GM21737 (cell line): Measurements from ENCODE around the gene TOE1.

Experiments
- ATAC-seq: cut with Tn5 transposase; IDR thresholded peaks from one replicate; pipeline ENCODE4 v1.9.1; 2021; ENCODE audit warnings: mild to moderate bottlenecking, moderate library complexity; ENCODE audit not compliant: unreplicated experiment

Gene TOE1

DNA sequence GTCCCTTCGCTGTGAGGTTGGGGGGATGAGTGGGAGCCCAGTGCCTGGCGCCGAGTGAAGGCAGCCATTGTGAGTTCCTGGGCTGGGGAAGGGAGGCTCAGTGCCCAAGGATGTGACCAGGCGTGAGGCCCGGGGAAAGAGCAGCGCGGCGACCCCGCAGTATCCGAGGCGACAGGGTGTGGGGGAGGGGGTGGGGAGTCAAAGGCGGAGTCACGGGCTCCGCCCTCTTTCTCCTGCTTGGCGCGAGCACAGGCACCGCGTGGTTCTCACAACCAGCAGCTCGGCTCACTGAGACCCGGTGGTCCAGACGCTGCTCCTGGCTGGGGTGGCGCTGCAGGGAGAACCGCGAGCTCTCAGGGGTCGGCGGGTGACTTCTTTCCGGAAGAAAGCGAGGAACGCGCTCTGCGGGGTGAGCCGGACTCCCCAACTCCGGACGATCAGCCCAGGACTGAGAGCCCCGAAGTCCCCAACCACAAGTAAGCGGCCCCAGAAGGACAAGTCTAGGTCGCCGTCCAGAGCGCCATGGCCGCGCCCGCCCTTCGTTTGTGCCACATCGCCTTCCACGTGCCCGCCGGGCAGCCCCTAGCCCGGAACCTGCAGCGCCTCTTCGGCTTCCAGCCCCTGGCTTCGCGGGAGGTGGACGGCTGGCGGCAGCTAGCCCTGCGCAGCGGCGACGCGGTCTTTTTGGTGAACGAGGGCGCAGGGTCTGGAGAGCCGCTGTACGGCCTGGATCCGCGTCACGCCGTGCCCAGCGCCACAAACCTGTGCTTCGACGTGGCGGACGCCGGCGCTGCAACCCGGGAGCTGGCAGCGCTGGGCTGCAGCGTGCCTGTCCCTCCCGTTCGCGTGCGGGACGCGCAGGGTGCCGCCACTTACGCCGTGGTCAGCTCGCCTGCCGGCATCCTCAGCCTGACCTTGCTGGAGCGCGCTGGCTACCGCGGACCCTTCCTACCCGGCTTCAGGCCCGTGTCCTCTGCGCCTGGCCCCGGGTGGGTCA is 13.0 kb upstream of the TOE1 start, which contains the start of gene HPDL:
HPDL (plus strand) TSS at position 269 of the 997 bp plus-strand sequence; CDS start at position 523, 254 bp downstream.
- ATAC-seq: no peak

DNA sequence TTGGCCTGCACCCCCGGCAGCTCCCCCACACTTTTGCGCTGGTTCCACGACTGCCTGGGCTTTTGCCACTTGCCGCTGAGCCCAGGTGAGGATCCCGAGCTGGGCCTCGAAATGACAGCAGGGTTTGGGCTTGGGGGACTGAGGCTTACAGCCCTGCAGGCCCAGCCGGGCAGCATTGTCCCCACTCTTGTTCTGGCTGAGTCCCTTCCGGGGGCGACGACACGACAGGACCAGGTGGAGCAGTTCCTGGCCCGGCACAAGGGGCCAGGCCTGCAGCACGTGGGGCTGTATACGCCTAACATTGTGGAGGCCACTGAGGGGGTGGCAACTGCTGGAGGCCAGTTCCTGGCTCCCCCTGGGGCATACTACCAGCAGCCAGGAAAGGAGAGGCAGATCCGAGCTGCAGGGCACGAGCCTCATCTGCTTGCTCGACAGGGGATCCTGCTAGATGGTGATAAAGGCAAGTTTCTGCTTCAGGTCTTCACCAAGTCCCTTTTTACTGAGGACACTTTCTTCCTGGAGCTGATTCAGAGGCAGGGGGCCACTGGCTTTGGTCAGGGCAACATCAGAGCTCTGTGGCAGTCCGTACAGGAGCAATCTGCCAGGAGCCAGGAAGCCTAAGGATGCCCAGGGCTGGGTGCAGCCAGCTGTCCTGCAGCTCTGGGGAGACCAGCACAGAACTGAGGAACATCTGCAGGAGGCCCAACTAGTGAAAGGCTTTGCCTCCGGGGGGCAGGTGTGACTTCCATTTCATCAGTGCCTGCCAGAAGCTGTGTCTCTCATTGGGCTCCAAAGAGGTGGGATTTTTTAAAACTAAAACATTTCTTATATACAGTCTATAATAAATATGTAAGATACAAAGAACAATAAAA is 12.1 kb upstream of the TOE1 start:
- ATAC-seq: no peak

DNA sequence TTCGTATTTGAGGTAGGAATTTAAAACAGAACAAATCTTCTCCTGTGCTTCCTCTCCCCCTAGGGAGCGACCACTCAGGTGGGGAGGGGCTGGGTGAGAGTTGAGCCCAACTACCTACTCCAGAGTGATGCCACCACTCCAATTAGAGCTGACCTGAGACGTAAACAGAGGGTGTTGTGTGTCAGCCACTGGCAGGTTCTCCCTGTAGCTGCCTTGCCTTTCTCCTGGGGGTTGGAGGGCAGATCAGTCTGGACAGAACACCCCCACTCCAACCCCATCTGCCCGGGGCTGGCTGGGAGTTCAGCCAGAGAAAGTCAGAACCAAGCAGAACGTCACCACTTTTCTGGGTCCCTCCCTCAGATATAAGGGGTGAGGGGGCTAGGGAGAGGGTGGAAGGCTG is 11.3 kb upstream of the TOE1 start:
- no peak for ATAC-seq

DNA sequence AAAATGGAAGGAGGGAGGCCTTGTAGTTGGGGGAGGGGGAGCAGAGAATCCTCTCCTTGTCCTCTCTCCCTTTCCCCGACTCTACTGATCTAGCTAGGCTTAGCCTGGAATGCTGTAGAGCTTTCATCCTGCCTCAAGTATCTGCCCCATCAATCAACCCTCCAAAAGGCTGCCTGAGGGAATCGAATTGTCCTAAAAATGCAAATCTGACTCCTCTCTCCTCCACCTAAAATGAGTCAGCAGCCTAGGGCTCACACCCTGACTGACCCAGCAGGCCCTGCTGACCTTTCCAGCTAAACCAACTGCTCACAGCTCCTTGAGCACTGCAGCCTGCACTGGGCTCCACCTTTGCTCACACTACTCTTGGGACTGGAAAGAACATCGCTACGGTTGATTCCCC is 10.5 kb upstream of the TOE1 start:
- ATAC-seq: no peak

DNA sequence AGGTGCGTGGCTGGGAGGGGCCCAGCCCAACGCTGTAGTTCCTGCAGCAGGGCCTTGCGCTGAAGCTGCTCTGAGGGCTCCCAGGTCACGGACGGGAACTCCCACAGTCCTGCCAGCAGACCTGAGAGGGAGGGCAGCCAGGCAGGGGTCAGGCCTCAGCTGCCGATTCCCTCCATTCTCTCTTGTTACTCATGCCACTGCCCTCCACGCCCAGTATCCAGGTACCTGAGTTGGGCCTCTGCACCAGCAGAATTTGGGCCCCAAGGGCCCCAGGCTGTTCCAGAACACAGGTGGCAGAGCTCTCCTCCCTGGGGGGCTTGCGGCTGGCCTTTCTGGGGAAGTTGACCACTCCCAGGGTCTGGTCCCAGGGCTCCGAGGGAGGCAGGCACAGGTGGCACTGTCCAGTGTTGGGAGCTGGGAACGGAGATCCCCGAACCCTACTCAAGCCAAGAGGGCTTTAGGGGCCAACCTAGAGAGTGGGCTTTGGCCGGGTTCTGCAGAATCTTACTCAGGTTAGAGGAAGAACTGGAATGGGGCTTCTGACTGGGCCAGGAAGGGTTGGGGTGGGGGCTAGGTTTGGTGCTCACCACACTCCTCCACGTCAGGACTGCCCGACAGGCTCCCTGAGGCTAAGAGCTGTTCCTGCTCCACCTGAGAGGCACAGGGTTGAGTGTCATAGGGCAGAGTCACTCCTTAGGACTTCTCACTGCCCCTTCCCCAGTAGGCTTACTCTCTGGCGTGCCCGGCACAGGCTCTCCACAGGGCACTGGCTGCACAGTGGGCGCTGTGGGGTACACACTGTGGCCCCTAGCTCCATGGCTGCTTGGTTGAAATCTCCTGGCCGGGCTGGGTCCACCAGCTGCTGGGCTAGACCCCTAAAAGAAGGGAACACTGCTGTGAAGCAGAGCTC is 8.3 kb upstream of the TOE1 start:
- ATAC-seq: no peak

DNA sequence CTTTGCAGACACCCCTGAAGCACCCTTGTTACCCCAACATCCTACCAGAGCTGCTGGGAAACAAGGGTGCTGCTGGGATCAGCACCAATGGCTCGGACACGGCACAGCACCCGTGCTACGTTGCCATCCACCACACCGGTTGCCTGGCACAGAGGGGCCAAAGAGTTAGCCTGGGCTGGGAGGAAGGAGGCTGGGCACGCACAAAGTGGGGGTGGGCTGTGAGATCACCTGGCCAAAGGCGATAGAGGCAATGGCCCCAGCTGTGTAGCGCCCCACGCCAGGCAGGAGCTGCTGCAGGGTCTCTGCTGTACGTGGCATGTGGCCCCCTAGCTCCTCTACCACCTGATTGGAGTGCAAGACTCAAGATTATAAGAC is 7.6 kb upstream of the TOE1 start:
- ATAC-seq: no peak

DNA sequence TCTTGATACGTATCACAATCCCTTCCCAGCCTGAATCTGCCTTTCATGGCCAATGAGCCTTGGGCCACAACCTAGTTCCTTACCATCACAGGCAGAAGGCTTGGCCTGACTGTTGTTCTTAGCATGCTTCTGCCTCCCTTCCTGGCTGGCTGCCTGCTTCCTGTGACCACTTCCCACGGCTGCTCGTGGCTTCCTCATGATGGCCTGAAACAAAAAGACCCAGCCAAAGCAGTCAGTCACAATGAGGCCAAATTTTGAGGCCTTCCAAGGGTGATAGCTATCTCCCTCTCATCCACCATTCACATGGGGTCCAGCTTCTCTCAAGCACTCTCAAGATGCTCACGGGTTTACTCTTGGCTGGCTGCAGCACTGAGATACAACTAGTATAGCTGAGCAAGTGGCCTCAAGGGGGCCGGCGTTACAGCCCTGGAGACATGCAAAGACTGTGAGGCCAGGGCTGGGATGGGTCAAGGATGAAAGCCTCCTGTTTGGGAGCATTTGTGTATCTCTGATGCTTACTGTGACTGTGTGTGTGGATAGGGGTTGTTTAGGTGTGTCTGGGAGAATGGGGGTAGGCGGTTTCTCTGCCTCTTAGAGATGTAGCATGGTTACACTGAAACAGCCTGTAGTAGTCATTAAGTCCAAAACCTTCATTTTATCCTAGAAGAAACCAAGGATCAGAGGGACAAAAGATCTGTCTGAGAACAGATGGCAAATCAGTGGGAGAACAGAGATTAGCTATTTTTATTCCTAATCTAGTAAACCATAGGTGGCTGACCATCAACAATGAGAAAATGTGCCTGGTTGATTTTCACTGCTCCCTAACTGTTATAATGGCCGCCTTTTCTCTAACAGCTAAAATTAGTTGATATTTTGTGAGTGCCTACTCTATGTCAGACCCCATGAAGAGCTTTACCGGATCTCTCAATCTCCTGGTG is 5.4 kb upstream of the TOE1 start:
- no peak for ATAC-seq

DNA sequence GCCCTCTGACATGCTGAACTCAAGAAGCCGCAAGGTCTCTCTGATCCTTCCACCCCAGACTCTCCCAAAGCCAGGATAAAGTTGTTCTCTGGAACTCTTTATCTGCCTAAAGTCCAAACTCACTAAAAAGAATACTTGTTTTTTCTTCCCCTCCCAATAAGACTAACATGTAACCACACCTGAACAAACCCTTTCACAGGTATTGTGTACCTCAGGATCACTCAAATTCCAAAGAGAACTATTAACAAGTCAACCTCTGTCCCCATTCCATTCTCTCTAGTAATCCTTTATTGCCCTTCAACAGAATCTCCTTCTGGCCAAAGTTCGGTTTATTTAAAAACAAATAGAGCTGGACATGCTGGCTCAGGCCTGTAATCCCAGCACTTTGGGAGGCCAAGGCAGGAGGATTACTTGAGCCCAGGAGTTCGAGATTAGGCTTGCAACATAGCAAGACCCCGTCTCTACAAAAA is 4.1 kb upstream of the TOE1 start:
- no peak for ATAC-seq

DNA sequence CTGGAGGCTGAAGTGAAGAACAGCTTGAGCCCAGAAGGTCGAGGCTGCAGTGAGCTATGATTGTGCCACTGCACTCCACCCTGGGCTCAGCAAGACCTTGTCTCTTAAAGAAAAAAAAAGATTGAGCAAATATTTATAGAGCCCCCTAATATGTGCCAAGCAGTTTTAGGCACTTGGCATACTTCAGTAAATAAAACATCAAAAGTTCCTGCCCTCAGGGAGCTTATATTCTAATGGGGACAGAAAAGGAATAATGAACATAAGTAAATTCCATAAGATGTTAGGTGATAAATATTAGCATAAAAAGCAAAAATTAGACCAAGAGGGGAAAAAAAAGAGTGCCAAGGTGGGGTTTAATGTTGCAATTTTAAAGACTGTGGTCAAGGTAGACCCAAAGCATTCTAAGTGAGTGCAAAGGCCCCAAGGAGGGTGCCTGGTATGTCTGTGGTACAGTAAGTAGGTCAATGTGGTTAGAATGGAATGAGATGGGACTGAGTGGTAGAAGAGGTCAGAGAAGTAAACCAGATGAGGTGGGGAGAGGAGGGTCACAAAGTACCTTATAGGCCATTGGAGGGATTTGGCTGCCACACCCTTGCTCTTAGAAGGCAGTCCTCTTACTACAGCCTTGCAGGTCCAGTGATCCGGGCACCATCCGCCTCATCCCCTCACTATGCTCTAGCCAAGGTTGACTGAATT is 2.2 kb upstream of the TOE1 start:
- no peak for ATAC-seq

DNA sequence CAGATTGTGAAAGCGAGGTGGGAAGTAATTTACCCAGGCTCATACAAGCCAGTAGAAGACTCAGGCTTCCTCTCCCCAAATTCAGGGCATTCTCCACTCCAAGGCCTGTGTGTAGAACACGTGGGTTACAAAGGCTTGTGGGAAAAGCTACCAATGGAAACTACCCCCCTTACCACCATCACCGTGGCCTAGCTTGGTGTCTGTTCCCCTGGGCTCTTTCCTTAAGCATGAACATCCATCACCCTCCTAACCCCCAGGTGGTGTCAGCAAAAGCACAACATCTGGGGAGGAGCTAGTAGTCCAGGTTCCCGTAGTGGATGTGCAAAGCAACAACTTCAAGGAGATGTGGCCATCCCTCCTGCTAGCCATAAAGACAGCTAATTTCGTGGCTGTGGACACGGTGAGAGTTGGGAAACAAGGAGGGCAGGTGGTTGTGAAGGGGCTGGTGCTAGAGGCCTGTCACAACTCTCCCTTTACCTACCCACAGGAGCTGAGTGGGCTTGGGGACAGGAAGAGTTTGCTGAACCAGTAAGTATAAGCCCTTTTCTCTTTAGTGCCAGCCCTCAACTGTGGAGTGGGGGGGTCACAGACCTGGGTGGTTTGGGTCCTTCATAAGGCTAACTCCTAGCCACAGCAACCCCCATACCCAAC is 971 bp downstream of the TOE1 start:
- no peak for ATAC-seq

DNA sequence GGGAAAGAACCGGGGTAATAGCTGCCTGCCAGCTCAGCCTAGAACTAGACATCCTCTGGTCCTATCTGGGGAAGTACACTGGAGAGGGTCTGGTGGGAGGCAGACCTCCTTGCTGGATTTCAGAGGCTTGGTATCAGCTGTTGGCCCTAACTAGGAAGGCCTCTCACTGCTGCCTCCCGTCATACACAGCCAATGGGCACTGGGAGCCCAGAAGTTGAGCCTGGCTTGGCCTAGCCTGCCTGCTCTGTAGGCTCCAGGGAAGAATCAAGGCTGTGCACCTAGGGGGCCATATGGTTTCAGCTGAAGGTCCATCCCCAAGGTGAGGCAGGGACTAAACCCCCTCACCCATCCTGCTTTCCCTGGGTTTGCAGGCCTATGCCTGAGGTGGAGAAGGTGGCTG is 4.5 kb downstream of the TOE1 start:
- no peak for ATAC-seq

DNA sequence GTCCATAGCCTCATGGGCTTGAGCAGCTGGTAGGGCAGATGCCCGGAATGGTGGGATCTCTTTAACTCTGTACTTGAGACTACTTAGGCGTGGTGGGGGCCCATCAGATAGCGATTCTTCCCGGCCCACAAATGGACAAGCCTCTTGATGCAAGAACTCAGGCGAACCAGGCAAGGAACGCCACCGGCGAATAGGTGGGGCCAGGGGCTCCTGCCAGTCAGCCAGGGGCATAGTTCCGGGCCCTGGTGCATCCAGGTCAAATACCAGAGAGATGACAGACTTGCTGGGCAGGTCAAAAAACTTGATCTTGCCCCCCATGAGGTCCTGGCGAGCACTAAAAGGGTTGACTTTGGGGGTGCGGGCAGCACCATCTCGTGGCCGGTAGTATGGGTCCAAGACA is 5.0 kb downstream of the TOE1 start:
- no peak for ATAC-seq

DNA sequence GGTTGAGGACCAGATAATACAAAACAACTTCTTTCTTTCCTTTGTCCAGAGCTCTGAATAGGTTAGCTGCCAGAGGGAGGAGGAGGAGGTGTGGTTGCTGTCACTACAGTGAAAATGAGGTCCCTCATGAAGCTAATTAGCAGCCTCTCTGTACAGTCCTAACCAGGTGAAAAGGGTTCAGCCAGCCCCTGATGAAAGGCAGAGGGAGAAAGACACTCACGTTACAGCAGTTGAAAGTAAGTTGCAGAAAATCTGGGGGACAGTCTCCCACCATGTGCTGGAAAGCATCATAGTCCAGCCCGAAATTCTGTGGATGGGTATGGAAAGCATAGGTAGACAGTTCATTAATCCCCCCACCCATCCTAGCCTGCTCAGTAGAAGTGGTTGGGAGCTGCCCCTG is 6.5 kb downstream of the TOE1 start:
- ATAC-seq: no peak

DNA sequence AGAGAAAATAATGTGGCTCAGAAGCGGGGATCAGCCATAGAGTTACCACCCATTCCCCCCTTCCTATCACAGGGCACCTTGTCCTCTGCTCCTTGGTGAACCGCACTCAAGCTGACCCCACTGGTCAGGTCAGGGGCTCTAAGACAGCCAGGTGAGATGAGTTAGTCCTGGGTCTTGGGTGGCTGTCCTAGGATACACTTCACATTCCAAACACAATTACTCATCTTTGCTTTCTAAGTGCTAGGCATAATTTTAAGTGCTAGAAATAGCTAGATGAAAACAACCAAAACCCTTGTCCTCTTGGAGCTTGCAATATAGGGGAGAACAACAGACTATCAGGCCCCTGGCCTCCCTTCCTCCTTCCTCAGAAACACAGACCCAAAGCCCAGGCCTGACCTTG is 8.1 kb downstream of the TOE1 start:
- ATAC-seq: no peak

DNA sequence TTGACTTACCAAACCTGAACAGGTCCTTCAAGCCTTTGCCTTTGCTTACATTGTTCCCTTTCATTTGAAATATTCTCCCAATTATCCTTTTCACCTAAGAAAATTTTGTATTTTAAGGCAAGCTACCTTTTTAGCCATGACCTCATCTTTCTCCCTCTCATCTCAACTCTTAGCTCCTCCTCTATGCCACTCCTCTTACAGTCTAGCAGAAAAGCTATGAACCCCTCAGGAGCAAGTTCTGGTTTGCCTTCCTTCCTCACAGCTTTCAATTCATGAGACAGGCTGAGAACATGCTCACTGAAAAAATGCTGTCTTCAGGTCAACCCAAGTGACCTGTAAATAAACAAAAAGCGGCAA is 8.6 kb downstream of the TOE1 start:
- ATAC-seq: no peak

DNA sequence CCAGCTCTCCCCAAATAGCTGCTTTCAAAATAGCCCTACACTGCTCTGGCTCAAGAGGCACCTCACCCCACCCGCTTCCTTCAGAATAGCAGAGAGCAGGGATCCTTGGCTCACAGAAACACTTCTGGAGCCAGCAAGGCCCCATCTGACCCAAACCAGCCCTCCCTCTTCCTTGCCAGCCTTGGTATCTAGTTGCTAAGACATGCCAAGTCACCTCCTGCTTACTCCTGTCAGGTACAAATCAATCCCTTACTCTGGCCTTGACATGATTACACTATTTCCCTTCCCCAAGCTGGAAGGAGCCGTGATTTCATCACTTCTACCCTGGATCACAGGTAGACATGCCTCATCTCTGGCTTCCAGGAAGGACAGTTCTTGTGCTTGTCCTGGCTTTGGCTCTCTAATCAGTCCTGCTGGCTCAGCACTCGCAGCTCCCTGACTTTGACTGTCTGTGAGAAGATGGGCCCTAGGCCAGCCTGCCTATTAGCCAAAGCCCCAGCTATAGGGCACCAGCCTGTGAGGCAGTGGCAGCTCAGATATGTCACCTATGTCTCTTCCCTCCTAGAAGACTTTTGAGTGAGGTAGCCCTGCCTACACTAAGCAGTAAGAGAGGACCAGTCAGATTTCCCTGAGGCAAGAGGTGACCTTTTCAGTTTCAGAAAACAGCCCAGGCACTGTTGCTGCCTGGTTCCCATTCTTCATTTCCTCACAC is 9.2 kb downstream of the TOE1 start:
- no peak for ATAC-seq

DNA sequence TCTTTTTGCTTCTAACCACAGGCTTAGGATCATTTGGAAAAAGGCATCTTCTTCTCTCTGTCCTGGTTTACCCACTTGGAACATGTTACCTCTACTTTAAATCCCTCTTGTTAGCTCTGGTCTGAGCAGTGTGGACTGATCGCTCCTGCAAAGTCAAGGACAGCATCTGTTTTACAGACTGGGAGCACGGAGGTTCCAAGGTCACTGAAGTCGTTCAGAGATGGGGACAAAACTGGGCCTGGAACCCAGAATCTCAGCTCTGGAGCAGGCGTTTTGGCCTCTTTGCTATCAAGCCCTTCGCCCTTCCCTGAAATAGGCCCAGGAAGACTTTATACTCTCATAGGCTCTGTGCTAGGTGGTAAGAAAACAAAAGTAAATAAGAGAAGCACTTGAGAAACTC is 11.5 kb downstream of the TOE1 start:
- ATAC-seq: no peak

DNA sequence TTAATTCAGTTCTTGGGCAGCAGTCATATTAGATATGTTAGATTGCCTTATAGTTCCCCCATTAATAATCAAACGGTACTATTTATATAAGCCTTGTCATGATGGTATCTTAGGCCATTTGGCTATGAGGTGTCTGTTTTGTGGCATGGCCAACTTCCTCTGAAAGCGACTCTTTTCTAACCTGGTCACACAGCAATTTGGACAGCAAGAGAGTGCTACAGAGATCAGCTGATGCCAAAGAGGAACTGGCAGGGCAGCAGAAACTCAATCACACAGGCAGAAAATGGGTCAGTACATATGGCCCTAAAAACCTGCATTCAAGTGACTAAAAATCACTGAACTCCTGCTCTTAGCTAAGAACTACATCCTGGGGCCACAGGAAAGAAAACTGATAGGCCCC is 13.7 kb downstream of the TOE1 start:
- no peak for ATAC-seq
